GM12878 (cell line): ENCODE results near the gene GPR153. TPM values are rescaled to one million over a fixed set of nuclear protein-coding genes. Genes with fewer than 3 reads are reported as not detected.
A peak's percentile ranks its signal among the peaks of the same experiment; 100 is the strongest.

ENCODE experiments used
- ATAC-seq: fragments of 200-7000 bp; cut with Tn5 transposase; 3 replicates; pipeline ENCODE4 v1.9.1; 2020; ENCODE audit warnings: mild to moderate bottlenecking, moderate library complexity
- BruUV-seq: library from RNA; stranded (reverse); fragments of 400-500 nt; replicated peaks from 2 replicates; lab custom pipeline; 2021; lab: Mats Ljungman, UMichigan
- CTCF ChIA-PET: fragments of 300-600 bp; sonication (Branson Sonifier 250); formaldehyde crosslinking; extraction: SDS; loops from one replicate; lab custom pipeline; 2021; ENCODE audit warnings: inconsistent platforms; lab: Yijun Ruan, JAX
- POLR2A ChIA-PET: fragments of 350-600 bp; formaldehyde crosslinking; extraction: SDS; loops from one replicate; lab custom pipeline; 2021; ENCODE audit warnings: inconsistent platforms; lab: Charles Lee
- RAD21 ChIA-PET: fragments of 300-600 bp; sonication (Branson Sonifier 250); formaldehyde crosslinking; loops from one replicate; lab custom pipeline; 2023; ENCODE audit warnings: antibody characterized with exemption; ENCODE audit not compliant: unreplicated experiment; lab: Charles Lee
- SMC1A ChIA-PET: fragments of 300-600 bp; sonication (Branson Sonifier 250); formaldehyde crosslinking; loops from one replicate; lab custom pipeline; 2023; ENCODE audit not compliant: unreplicated experiment, uncharacterized antibody; lab: Charles Lee
- DNase-seq: peaks from one replicate; pipeline ENCODE4 v3.0.0-alpha.2; 2011; ENCODE audit warnings: low read depth, low spot score
- FAIRE-seq: peaks from 3 replicates; lab custom pipeline; 2011; peaks lifted over from hg19 to GRCh38; lab: Jason Lieb, UNC
- H2AFZ ChIP-seq: 2 replicates; pipeline ENCODE4 v1.6.0; 2011; ENCODE audit warnings: low read depth, low read length, control low read depth; ENCODE audit not compliant: control insufficient read depth
- H3K27ac ChIP-seq: 2 replicates; pipeline ENCODE4 v1.5.1; 2011; ENCODE audit warnings: control low read depth; ENCODE audit not compliant: control insufficient read depth, insufficient read depth
- H3K27me3 ChIP-seq, 2 experiments: replicated peaks in 1 of 2; 2 replicates each; pipeline versions ENCODE4 v1.6.0 to v1.6.1; 2011; ENCODE audit warnings: low read length in 1 of 2; ENCODE audit not compliant: control insufficient read depth in 2 of 2, insufficient read depth in 2 of 2
- H3K36me3 ChIP-seq, 2 experiments: 2 replicates each; pipeline ENCODE4 v1.5.1; 2011; ENCODE audit warnings: low read length in 1 of 2; ENCODE audit not compliant: control insufficient read depth in 2 of 2, insufficient read depth in 2 of 2
- H3K4me1 ChIP-seq: 2 replicates; pipeline ENCODE4 v1.6.1; 2011; ENCODE audit warnings: mild to moderate bottlenecking, low read length, moderate library complexity, mixed read lengths; ENCODE audit not compliant: control insufficient read depth, insufficient read depth
- H3K4me2 ChIP-seq: 2 replicates; pipeline ENCODE4 v1.6.0; 2011; ENCODE audit warnings: control low read depth; ENCODE audit not compliant: control insufficient read depth, insufficient read depth
- H3K4me3 ChIP-seq: fragments of 200-600 bp; sonication (generic); 2 replicates; pipeline ENCODE4 v1.5.1; 2016
- H3K79me2 ChIP-seq: 2 replicates; pipeline ENCODE4 v1.6.0; 2011; ENCODE audit warnings: low read length; ENCODE audit not compliant: control insufficient read depth, insufficient read depth
- H3K9ac ChIP-seq: 2 replicates; pipeline ENCODE4 v1.8.0; 2011; ENCODE audit warnings: low read length, control low read depth, mixed read lengths; ENCODE audit not compliant: control insufficient read depth, insufficient read depth
- H3K9me3 ChIP-seq: replicated peaks from 3 replicates; pipeline ENCODE4 v1.5.1; 2011; ENCODE audit warnings: mild to moderate bottlenecking, low read length; ENCODE audit not compliant: control insufficient read depth, insufficient read depth
- H4K20me1 ChIP-seq: 2 replicates; pipeline ENCODE4 v1.6.0; 2011; ENCODE audit not compliant: control insufficient read depth, insufficient read depth
- ATF7 ChIP-seq: fragments of 450-650 bp; IDR thresholded peaks from 2 replicates; pipeline ENCODE4 v1.6.1; 2016; ENCODE audit warnings: low read depth, mild to moderate bottlenecking
- CBX3 ChIP-seq: fragments of 200-600 bp; sonication (generic); IDR thresholded peaks from 2 replicates; pipeline ENCODE4 v1.6.1; 2016; ENCODE audit warnings: low read depth, borderline replicate concordance
- CBX5 ChIP-seq: sonication (generic); IDR thresholded peaks from 2 replicates; pipeline ENCODE4 v1.6.1; 2016; ENCODE audit warnings: low read depth, moderate library complexity, mild to moderate bottlenecking, inconsistent platforms
- CEBPB ChIP-seq, 2 experiments: fragments of 150-350 bp in 1 of 2; IDR thresholded peaks; 2 replicates each; pipeline ENCODE4 v1.6.1; 2012 to 2014; ENCODE audit warnings: low read depth in 2 of 2, low read length in 2 of 2, borderline replicate concordance in 1 of 2, inconsistent platforms in 1 of 2
- EED ChIP-seq: sonication (generic); IDR thresholded peaks from 2 replicates; pipeline ENCODE4 v1.6.1; 2016; ENCODE audit warnings: antibody characterized with exemption, low read depth
- GATAD2B ChIP-seq: fragments of 450-650 bp; conservative IDR thresholded peaks from 2 replicates; pipeline ENCODE4 v1.6.1; 2017; ENCODE audit warnings: low read depth, mild to moderate bottlenecking, moderate library complexity
- MTA3 ChIP-seq: IDR thresholded peaks from 2 replicates; pipeline ENCODE4 v1.6.1; 2012; ENCODE audit warnings: low read length, inconsistent platforms, borderline replicate concordance
- RAD21 ChIP-seq: IDR thresholded peaks from 2 replicates; pipeline ENCODE4 v1.6.1; 2011; ENCODE audit warnings: mild to moderate bottlenecking, low read depth, low read length, moderate library complexity; ENCODE audit not compliant: insufficient read depth
- SIN3A ChIP-seq: IDR thresholded peaks from 2 replicates; pipeline ENCODE4 v1.6.1; 2012; ENCODE audit warnings: low read depth, low read length, improper control_type of control experiment
- SUPT20H ChIP-seq: IDR thresholded peaks from 2 replicates; pipeline ENCODE4 v1.6.1; 2011; ENCODE audit warnings: low read depth, mild to moderate bottlenecking, low read length, moderate library complexity, borderline replicate concordance; ENCODE audit not compliant: control insufficient read depth
- TAF1 ChIP-seq: IDR thresholded peaks from 2 replicates; pipeline ENCODE4 v1.6.1; 2011; ENCODE audit warnings: mild to moderate bottlenecking, low read depth, low read length, borderline replicate concordance
- TBL1XR1 ChIP-seq: IDR thresholded peaks from 2 replicates; pipeline ENCODE4 v1.6.1; 2012; ENCODE audit warnings: low read depth, low read length, improper control_type of control experiment
- TCF12 ChIP-seq: IDR thresholded peaks from 2 replicates; pipeline ENCODE4 v1.6.1; 2011; ENCODE audit warnings: low read depth, mild to moderate bottlenecking, low read length
- ZBED1 ChIP-seq: IDR thresholded peaks from 2 replicates; pipeline ENCODE4 v1.6.1; 2016; ENCODE audit warnings: borderline replicate concordance
- ZSCAN29 ChIP-seq: fragments of 450-650 bp; IDR thresholded peaks from 2 replicates; pipeline ENCODE4 v1.6.1; 2017; ENCODE audit warnings: mild to moderate bottlenecking, moderate library complexity
- whole genome bisulfite sequencing: methylation state at CpG from one replicate; pipeline ENCODE4 v1.1.6; 2016; ENCODE audit warnings: low lambda C conversion rate; ENCODE audit not compliant: insufficient replicate concordance, insufficient coverage; ENCODE audit errors: missing lambda C conversion rate; 5-methylcytosine and 5-hydroxymethylcytosine counted together
- in situ Hi-C: fragments of 300-500 bp; cut with MboI; formaldehyde crosslinking; loops from 9 replicates; pipeline ENCODE4 v1.14.3; 2018; ENCODE audit warnings: mixed read lengths
- intact Hi-C: fragments of 100-400 bp; cut with micrococcal nuclease; formaldehyde crosslinking; loops from one replicate; pipeline ENCODE4 v1.14.2; 2022; ENCODE audit not compliant: unreplicated experiment
- polyA plus RNA-seq, 11 experiments: library from polyadenylated mRNA; depleted of rRNA in 4 of 11; unstranded in 6 of 11; stranded (reverse) in 5 of 11; fragments of >200 nt; fragmentation: Nextera tagmentation in 4 of 11; fragmentation: Illumina TruSeq in 1 of 11; extraction: Ambion mirVana in 4 of 11; extraction: Trizol in 1 of 11; gene quantifications; 1 replicate in 1 of 11; 2 replicates in 10 of 11; pipeline versions ENCODE4 v1.2.1 to v1.2.3, GENCODE V29; 2011 to 2016; ENCODE audit warnings: inconsistent platforms in 2 of 11, missing spikeins in 2 of 11, low read depth in 1 of 11
- total RNA-seq, 4 experiments: library from RNA; depleted of rRNA in 3 of 4; stranded (reverse); fragments of >200 nt in 3 of 4; fragmentation: Illumina TruSeq in 1 of 4; extraction: Trizol in 1 of 4; gene quantifications; 2 replicates each; pipeline versions ENCODE4 v1.2.1 to v1.2.3, GENCODE V29; 2013 to 2021

The GPR153 gene
- total and polyA plus RNA-seq, 10 of the 15 experiments (the other 5 are each of a cell fraction or from before 2014, with no cell fraction given): 0.04 to 2.2 (median 0.54) TPM

- no peak overlapping the region for H3K9ac ChIP-seq
- ChIA-PET CTCF (interaction anchor here (1.2 to 4.1 kb wide), 3 partner anchors 13 to 38 kb away, joined by 3 to 17 read pairs (median 5); no protein-coding TSS in a partner anchor), POLR2A (no interaction called here), RAD21 (interaction anchor here (0.7 kb wide), 1 partner anchor 30 kb away, joined by 3 read pairs; no protein-coding TSS in a partner anchor), SMC1A (no interaction called here)
- no peaks in the 10 kb centered on the region for H3K9me3 ChIP-seq
- no peaks in the 10 kb centered on the region for H3K27me3 ChIP-seq
- no peak for TF ChIP-seq CEBPB (IDR thresholded peaks at IDR 0.05; ENCODE audit: borderline replicate concordance in 1 of 2, low read depth in 2 of 2, low read length in 2 of 2)
- peaks cover 27% of the 10 kb centered on the region for H3K4me1 ChIP-seq
- intact Hi-C loops: no loop called here
- no peak overlapping the region for H2AFZ ChIP-seq
- FAIRE-seq (no peak), ATAC-seq (no peak), DNase-seq (no peak)
- WGBS: 96% methylated on average over 10 of the region's 10 CpGs
- peaks cover 9% of the 10 kb centered on the region for H3K79me2 ChIP-seq
- no peak overlapping the region for H3K27ac ChIP-seq
- peak overlapping the region; percentile 92; the same call in 1 of the 2 replicates for H3K4me2 ChIP-seq
- H3K4me3 ChIP-seq: peak overlapping the region; percentile 75; the same call in 1 of the 2 replicates
- BruUV-seq: no TSS peak
- peaks cover 5 to 6% of the 10 kb centered on the region in 2 experiments; a peak in 3 of 4 replicates for H3K36me3 ChIP-seq
- H4K20me1 ChIP-seq: no peaks in the 10 kb centered on the region; the same call in 1 of the 2 replicates
- in situ Hi-C loops: no loop called here
Observed at GRCh38 chr1:6207921-6208320, 53.0 kb downstream of the GPR153 start.

GRCh38 chr1:6207075-6207885 lies 53.6 kb downstream of the GPR153 start:
- Histone ChIP-seq H4K20me1 (no peaks in the 10 kb centered on the region), H3K4me2 (peak overlapping the region; percentile 92), H3K27ac (no peak overlapping the region), H3K79me2 (peaks cover 9% of the 10 kb centered on the region), H3K9me3 (no peaks in the 10 kb centered on the region), H3K27me3 (no peaks in the 10 kb centered on the region), H3K4me1 (peaks cover 21% of the 10 kb centered on the region), H3K4me3 (peak overlapping the region; percentile 75), H3K9ac (peak overlapping the region; percentile 88; the same call in 1 of the 2 replicates), H2AFZ (no peak overlapping the region), H3K36me3 (peaks cover 0 to 6% of the 10 kb centered on the region in 2 experiments; a peak in 3 of 4 replicates)
- no peak for FAIRE-seq
- intact Hi-C loops (no loop called here), in situ Hi-C loops (no loop called here)
- ChIA-PET POLR2A (interaction anchor here (0.8 to 2.4 kb wide), 4 partner anchors 10 to 181 kb away, joined by 3 to 10 read pairs (median 4); partner anchors contain the start of gene ICMT), CTCF (interaction anchor here (0.6 to 4.1 kb wide), 6 partner anchors 13 to 39 kb away, joined by 3 to 17 read pairs (median 4); no protein-coding TSS in a partner anchor), SMC1A (interaction anchor here (0.8 to 1.8 kb wide), 2 partner anchors 9 to 18 kb away, joined by 3 read pairs; no protein-coding TSS in a partner anchor), RAD21 (interaction anchor here (0.6 to 1.5 kb wide), 4 partner anchors 26 to 56 kb away, joined by 3 to 10 read pairs (median 4); partner anchors contain the start of gene ICMT)
- no peak for ATAC-seq
- BruUV-seq: TSS peak; percentile 81
- whole genome bisulfite sequencing: 95% methylated on average over 14 of the region's 19 CpGs
- DNase-seq: no peak
- TF ChIP-seq SUPT20H (no peak), MTA3 (no peak), ATF7 (no peak), CEBPB (IDR thresholded peaks at IDR 0.05; ENCODE audit: borderline replicate concordance in 1 of 2, low read depth in 2 of 2, low read length in 2 of 2) (no peak), SIN3A (no peak), TBL1XR1 (no peak), GATAD2B (no peak), ZSCAN29 (no peak), TCF12 (no peak), RAD21 (no peak), ZBED1 (no peak), CBX5 (no peak), EED (no peak), CBX3 (no peak), TAF1 (no peak)
